Endodermal cell (in vitro differentiated cells): ENCODE data around the gene RBMS1. TPM values are rescaled to one million over a fixed set of nuclear protein-coding genes. Genes with fewer than 3 reads are reported as not detected.

Experiments
- DNase-seq: peaks from one replicate; pipeline ENCODE4 v3.0.0-alpha.2; 2017
- H3K27ac ChIP-seq: 2 replicates; pipeline ENCODE4 v1.5.1; 2013; ENCODE audit warnings: mild to moderate bottlenecking, low read depth, low read length, moderate library complexity
- H3K27me3 ChIP-seq: 2 replicates; pipeline ENCODE4 v1.6.1; 2013; ENCODE audit warnings: mild to moderate bottlenecking, low read length, moderate library complexity; ENCODE audit not compliant: insufficient read depth, control insufficient read depth, poor library complexity, severe bottlenecking
- H3K36me3 ChIP-seq: 2 replicates; pipeline ENCODE4 v1.7.0; 2013; ENCODE audit warnings: mild to moderate bottlenecking, low read length, moderate library complexity; ENCODE audit not compliant: control insufficient read depth, insufficient read depth
- H3K4me1 ChIP-seq: one replicate; pipeline ENCODE4 v1.7.0; 2013; ENCODE audit warnings: low read length; ENCODE audit not compliant: control insufficient read depth, insufficient read depth
- H3K4me3 ChIP-seq: 2 replicates; pipeline ENCODE4 v1.5.1; 2013; ENCODE audit warnings: mild to moderate bottlenecking, low read length, moderate library complexity
- H3K9ac ChIP-seq: 2 replicates; pipeline ENCODE4 v1.6.1; 2013; ENCODE audit warnings: mild to moderate bottlenecking, low read length, moderate library complexity; ENCODE audit not compliant: poor library complexity, severe bottlenecking; ENCODE audit errors: extremely low read depth
- H3K9me3 ChIP-seq: 2 replicates; pipeline ENCODE4 v1.6.1; 2013; ENCODE audit warnings: mild to moderate bottlenecking, low read length, moderate library complexity; ENCODE audit not compliant: control insufficient read depth
- H3K27ac Mint-ChIP-seq: 2 replicates; pipeline ENCODE4 v1.8.0; 2020; ENCODE audit warnings: mixed read lengths
- H3K27me3 Mint-ChIP-seq: 2 replicates; pipeline ENCODE4 v1.8.0; 2021; ENCODE audit warnings: mild to moderate bottlenecking, mixed read lengths; ENCODE audit not compliant: insufficient read depth
- H3K36me3 Mint-ChIP-seq: 2 replicates; pipeline ENCODE4 v1.8.0; 2020; ENCODE audit warnings: low read depth, mixed read lengths
- H3K4me1 Mint-ChIP-seq: 2 replicates; pipeline ENCODE4 v1.8.0; 2020; ENCODE audit warnings: mixed read lengths
- H3K4me3 Mint-ChIP-seq: 2 replicates; pipeline ENCODE4 v1.8.0; 2020; ENCODE audit warnings: mild to moderate bottlenecking, moderate library complexity, mixed read lengths
- H3K9me3 Mint-ChIP-seq: 2 replicates; pipeline ENCODE4 v1.8.0; 2020; ENCODE audit warnings: mild to moderate bottlenecking, mixed read lengths
- CTCF ChIP-seq: fragments of 200-600 bp; sonication (generic); conservative IDR thresholded peaks from 2 replicates; pipeline ENCODE4 v1.5.0; 2021; ENCODE audit warnings: antibody characterized with exemption, mild to moderate bottlenecking
- WGBS, 2 experiments: methylation state at CpG; one replicate each; pipeline versions ENCODE4 v1.1.5 to v1.1.7; 2013; ENCODE audit warnings: missing lambda C conversion rate in 2 of 2, mixed read lengths in 1 of 2; ENCODE audit not compliant: insufficient coverage in 1 of 2, insufficient read length in 1 of 2; 5-methylcytosine and 5-hydroxymethylcytosine counted together
- total RNA-seq, 2 donors: library from RNA; stranded (reverse); fragmentation: NEBNext Ultra II Directional in 1 of 2; extraction: Animal tissue kit (Norgen Biotek cat#: 25700) in 1 of 2; gene quantifications; 2 replicates in 1 of 2; 3 replicates in 1 of 2; pipeline ENCODE4 v1.2.1, GENCODE V29; 2021

Gene RBMS1
- total RNA-seq, 2 donors from 2014 or later, result 90.7 to 124 TPM

DNA sequence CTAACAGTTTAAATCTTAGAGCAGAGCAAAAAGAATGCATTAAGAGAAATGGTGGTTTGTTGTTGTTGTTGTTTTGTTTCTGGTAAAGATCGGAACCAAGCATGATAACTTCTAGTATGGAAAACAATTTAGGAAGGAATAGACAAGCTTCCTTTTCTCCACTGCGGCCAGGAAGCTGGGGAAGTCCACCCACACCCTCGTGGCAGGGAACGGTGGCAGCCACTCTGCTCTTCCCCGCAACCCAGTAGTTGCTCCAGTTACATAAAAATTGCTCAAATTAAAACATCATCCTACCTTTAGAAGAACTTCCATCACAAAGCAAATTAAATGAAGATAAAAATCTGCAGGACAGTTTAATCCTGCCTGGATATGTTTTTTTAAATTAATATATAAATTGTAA, 113.0 kb downstream of the RBMS1 start:
- 87 to 100% methylated on average over 1 to 5 of the region's 5 CpGs for WGBS, 2 experiments
- Histone ChIP-seq H3K4me3 (no peak overlapping the region), H3K36me3 (no peaks in the 10 kb centered on the region), H3K4me1 (peaks cover 27% of the 10 kb centered on the region), H3K9me3 (no peaks in the 10 kb centered on the region), H3K27ac (no peak overlapping the region), H3K9ac (no peak overlapping the region), H3K27me3 (no peaks in the 10 kb centered on the region)
- Mint-ChIP-seq H3K4me3 (no peak overlapping the region), H3K9me3 (no peaks in the 10 kb centered on the region), H3K27me3 (no peaks in the 10 kb centered on the region), H3K36me3 (no peaks in the 10 kb centered on the region), H3K27ac (no peak overlapping the region), H3K4me1 (peaks cover 60% of the 10 kb centered on the region)
- DNase-seq, result no peak
- no peak for TF ChIP-seq CTCF

GRCh38 chr2:160380000-160380570, 113.5 kb downstream of the RBMS1 start:
- Mint-ChIP-seq H3K36me3 (no peaks in the 10 kb centered on the region), H3K4me1 (peaks cover 60% of the 10 kb centered on the region), H3K27me3 (no peaks in the 10 kb centered on the region), H3K9me3 (no peaks in the 10 kb centered on the region), H3K27ac (no peak overlapping the region), H3K4me3 (no peak overlapping the region)
- Histone ChIP-seq H3K27ac (no peak overlapping the region), H3K9ac (no peak overlapping the region), H3K4me3 (no peak overlapping the region), H3K27me3 (no peaks in the 10 kb centered on the region), H3K4me1 (peaks cover 27% of the 10 kb centered on the region), H3K36me3 (no peaks in the 10 kb centered on the region), H3K9me3 (no peaks in the 10 kb centered on the region)
- DNase-seq, result no peak
- WGBS, 2 experiments, result 86 to 95% methylated on average over 7 of the region's 7 CpGs
- no peak for TF ChIP-seq CTCF

DNA sequence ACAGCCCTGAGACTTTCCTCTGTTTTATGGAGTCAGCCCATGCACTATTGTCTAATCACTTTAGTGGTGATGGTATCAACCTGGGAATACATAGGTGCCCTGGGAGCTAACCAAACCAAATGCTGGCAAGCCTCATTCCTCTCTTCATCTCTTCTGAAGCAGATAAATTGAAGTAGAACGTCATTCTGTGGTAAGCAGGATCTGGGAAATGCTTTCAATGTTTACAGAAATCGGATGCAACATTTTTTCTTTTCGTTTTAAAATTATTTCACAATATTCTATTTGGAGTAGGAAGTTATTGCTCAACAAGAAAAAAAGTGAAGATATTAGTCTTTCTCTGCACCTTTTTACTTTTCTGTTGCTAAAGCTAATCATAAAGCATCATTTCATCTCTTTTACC, 114.2 kb downstream of the RBMS1 start:
- DNase-seq, result no peak
- Histone ChIP-seq H3K4me3 (no peak overlapping the region), H3K9ac (no peak overlapping the region), H3K9me3 (no peaks in the 10 kb centered on the region), H3K36me3 (no peaks in the 10 kb centered on the region), H3K27ac (no peak overlapping the region), H3K4me1 (peaks cover 27% of the 10 kb centered on the region), H3K27me3 (no peaks in the 10 kb centered on the region)
- H3K36me3 Mint-ChIP-seq, result no peaks in the 10 kb centered on the region
- H3K27ac Mint-ChIP-seq, result no peak overlapping the region
- no peak for TF ChIP-seq CTCF
- 86 to 94% methylated on average over 1 to 2 of the region's 3 CpGs for WGBS, 2 experiments
- H3K4me3 Mint-ChIP-seq, result no peak overlapping the region
- H3K27me3 Mint-ChIP-seq, result no peaks in the 10 kb centered on the region
- no peaks in the 10 kb centered on the region for H3K9me3 Mint-ChIP-seq
- H3K4me1 Mint-ChIP-seq, result peaks cover 58% of the 10 kb centered on the region
